GM19324 (cell line): ENCODE data around the gene BIK.

ENCODE experiments used
- ATAC-seq: cut with Tn5 transposase; IDR thresholded peaks from one replicate; pipeline ENCODE4 v1.9.1; 2021; ENCODE audit warnings: mild to moderate bottlenecking, moderate library complexity; ENCODE audit not compliant: unreplicated experiment, low FRiP score

BIK gene

DNA sequence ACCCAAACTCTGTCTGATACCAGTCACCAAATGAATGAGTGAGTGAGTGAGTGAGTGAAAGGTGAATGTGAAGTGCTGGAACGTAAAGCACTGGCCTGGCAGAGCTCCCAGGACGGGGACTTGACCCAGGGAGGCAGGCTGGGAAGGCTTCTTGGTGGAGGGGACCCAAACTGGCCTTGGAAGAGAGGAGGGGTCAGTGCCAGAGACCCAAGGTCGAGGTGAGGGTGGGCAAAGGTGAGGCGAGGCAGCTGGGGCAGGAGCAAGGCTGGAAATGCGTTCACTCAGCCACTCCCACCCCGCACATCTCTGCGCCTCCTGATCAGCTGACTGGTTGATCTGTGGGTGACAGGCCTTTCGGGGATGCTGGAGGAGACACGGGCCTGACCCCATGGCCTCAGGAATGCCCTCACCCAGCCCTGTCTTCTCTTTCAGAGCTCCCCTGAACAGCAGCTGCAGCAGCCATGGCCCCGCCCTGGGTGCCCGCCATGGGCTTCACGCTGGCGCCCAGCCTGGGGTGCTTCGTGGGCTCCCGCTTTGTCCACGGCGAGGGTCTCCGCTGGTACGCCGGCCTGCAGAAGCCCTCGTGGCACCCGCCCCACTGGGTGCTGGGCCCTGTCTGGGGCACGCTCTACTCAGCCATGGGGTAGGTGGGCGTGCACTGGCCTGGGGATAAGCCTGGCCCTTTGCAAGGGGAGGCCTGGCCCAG is 48.4 kb downstream of the BIK start:
- ATAC-seq: no peak

DNA sequence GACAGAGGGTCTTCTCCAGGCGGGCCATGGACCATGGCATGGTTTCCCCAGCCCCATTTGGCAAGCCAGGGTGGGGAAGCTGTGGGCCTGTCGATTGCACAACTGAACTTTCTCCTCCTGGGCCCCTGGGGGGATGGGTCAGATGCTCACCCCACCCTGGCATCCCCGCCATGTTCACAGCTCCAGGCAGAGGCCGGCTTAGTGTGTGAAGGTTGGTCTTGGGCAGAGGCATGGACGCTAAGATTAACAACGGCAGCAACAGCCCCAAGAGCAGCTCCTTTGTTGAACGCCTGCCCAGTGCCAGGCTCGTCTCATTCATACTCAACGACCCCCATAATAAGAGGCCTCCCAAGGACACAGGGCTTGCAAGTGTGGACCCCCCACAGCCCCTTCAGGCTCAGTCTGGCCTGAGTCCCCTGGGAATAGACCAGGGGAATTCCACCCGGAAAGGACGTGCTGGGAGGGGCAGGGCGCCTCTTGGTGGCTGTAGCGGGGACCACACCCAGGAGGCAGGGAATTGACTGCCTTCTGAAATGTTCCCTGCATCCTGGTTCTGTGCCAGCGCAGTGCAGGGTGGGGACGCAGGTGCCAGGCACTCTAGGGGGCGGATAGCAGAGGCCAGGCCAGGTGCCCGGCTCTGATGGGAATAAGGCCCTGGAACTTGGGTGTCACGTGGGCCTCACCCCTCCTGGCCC is 49.1 kb downstream of the BIK start:
- ATAC-seq: no peak

- ATAC-seq: no peak
Measured at GRCh38 chr22:43160497-43161126, 50.1 kb downstream of the BIK start.

GRCh38 chr22:43162412-43163150 is 52.0 kb downstream of the BIK start:
- no peak for ATAC-seq

GRCh38 chr22:43163241-43163795 is 52.8 kb downstream of the BIK start:
- no peak for ATAC-seq

- ATAC-seq: no peak
Measured at GRCh38 chr22:43164636-43165035, 54.1 kb downstream of the BIK start.

DNA sequence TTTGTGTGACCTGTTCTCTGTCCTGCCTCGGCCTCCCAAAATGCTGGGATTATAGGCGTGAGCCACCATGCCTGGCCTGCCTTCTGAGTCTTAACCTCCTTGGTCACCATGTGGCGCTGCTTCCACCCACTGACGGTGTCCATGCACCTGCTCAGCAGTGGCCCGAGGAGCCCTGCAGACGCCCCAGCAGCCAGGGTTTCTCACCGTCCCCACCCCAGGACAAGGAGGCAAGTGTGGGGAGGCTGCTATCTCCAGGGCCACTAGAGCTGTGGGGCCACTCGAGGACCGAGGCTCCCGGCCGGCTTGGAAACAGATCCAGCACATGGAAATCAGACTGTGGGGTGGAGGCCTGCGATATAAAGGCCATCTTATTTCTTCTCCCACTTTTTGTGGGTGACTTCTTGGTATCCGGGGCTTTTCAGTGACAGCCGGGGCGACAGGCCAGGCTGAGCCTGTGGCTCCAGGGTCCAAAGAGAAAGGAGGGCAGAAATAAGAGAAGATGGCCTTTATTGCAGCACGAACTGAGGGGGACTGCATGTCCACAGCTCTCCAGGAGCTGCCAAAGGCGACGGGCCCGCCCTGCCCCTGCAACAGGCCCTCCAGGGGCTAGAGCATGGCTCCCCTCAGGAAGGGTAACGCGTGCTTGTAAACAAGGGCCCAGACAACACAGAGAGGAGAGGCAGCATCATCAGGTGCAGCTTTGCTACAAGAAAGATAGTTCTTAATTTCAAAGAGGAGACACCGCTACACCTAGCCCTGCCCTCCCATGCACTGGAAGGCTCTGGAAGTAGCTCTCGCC is 55.8 kb downstream of the BIK start:
- ATAC-seq: no peak

- ATAC-seq: no peak
Measured at GRCh38 chr22:43167001-43167589, 56.5 kb downstream of the BIK start.

GRCh38 chr22:43168471-43169309 is 58.1 kb downstream of the BIK start:
- ATAC-seq: no peak

- no peak for ATAC-seq
Measured at GRCh38 chr22:43169310-43170130, 59.0 kb downstream of the BIK start.

DNA sequence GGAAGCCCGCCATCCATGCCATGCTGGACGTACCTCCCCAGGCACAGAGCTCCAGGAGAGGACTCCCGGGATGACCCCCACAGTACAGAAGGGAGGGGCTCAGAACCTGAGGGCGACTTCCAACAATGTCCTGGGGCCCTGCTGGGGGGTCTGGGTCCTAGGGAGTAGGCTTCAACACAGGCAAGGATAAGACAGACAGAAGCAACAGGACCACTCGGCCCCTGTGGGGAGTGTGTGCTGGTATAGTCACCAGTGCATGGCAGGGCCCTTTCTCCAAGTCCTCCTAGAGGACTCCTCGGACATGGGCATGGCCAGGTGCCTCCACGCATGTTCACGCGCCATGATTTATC is 59.6 kb downstream of the BIK start:
- no peak for ATAC-seq

- no peak for ATAC-seq
Measured at GRCh38 chr22:43171019-43171491, 60.5 kb downstream of the BIK start.

GRCh38 chr22:43171607-43172006 is 61.1 kb downstream of the BIK start:
- no peak for ATAC-seq

DNA sequence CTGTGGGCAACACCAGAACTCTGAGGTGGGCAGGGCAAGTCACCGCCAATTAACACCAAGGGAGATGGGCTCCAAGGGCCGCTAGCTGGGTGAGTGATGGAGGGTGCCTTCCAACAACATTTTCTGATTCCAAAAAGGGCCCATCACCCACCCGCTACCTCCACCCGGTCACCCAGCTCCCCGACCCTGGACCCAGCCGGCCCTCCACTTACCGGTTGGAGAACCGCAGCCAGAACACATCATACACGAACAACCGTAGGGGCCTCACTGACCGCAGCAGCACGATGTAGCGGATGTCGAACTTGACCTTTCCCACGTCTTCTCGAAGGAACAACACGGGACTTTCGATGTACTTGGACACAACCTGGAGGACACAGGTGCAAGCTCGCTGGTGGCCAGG is 61.6 kb downstream of the BIK start:
- no peak for ATAC-seq

GRCh38 chr22:43173566-43173965 is 63.0 kb downstream of the BIK start:
- no peak for ATAC-seq

- no peak for ATAC-seq
Measured at GRCh38 chr22:43173976-43174720, 63.6 kb downstream of the BIK start.

GRCh38 chr22:43174941-43175531 is 64.5 kb downstream of the BIK start:
- ATAC-seq: no peak
